ENCODE results near the gene RBBP8. TPM values are rescaled to one million over a fixed set of nuclear protein-coding genes. Genes with fewer than 3 reads are reported as not detected.

Gene RBBP8
- total RNA-seq, 2 experiments from 2014 or later, result 1.2 to 2.5 TPM

DNA sequence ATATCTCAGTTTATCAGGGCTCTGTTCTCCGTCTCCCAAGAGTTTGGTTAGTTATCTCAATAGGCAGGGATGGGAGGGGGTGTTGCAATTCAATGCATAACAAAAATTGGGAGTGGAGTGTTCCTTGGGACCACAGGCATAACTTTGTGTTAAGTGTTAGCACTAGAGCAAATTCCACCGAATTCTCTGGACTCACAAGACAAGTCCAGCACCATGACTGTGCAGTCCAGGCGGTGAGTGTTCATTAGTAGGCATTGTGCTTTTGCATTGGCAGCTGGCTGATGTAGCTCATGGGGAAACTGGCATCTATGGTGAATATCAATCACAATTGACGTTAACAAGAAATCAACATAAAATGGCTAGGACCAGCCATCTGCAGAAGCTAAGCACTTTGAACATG, 123.2 kb downstream of the RBBP8 start:
- Histone ChIP-seq H3K27me3 (ENCODE audit: control insufficient read depth in 1 of 2, insufficient read depth in 2 of 2, low read length in 2 of 2) (no peaks in the 10 kb centered on the region), H3K9me3 (ENCODE audit: control insufficient read depth in 1 of 2, insufficient read depth in 1 of 2, low read length in 2 of 2) (no peaks in the 10 kb centered on the region), H3K4me1 (ENCODE audit: insufficient read depth, low read length) (peaks cover 8% of the 10 kb centered on the region), H3K36me3 (ENCODE audit: insufficient read depth, low read length) (no peaks in the 10 kb centered on the region), H3K4me3 (ENCODE audit: low read length) (no peak overlapping the region), H3K27ac (ENCODE audit: low read depth in 1 of 2, low read length in 2 of 2) (no peak overlapping the region)
- Mint-ChIP-seq H3K27me3 (no peaks in the 10 kb centered on the region), H3K9me3 (no peaks in the 10 kb centered on the region), H3K4me3 (no peak overlapping the region), H3K36me3 (ENCODE audit: low read depth) (no peaks in the 10 kb centered on the region), H3K27ac (no peak overlapping the region), H3K4me1 (ENCODE audit: low read depth) (peaks cover 9% of the 10 kb centered on the region)
- ATAC-seq (ENCODE audit: poor library complexity), result no peak
- CTCF ChIA-PET, result no interaction called here
- intact Hi-C loops (cut with DNase I, micrococcal nuclease), result no loop called here
- DNase-seq, result no peak
- no peak for TF ChIP-seq CTCF (IDR thresholded peaks at IDR 0.05)
- POLR2A ChIA-PET, result interaction anchor here (2.4 kb wide), 1 partner anchor 15 kb away, joined by 10 read pairs; no protein-coding TSS in a partner anchor

- no peak overlapping the region for H3K4me3 Mint-ChIP-seq
- peaks cover 8% of the 10 kb centered on the region for H3K4me1 ChIP-seq (ENCODE audit: insufficient read depth, low read length)
- no peak overlapping the region for H3K27ac ChIP-seq (ENCODE audit: low read depth in 1 of 2, low read length in 2 of 2)
- no peaks in the 10 kb centered on the region for H3K36me3 Mint-ChIP-seq (ENCODE audit: low read depth)
- H3K4me1 Mint-ChIP-seq (ENCODE audit: low read depth), result peaks cover 9% of the 10 kb centered on the region
- CTCF ChIA-PET, result no interaction called here
- no peaks in the 10 kb centered on the region for H3K9me3 Mint-ChIP-seq
- no peak for TF ChIP-seq CTCF (IDR thresholded peaks at IDR 0.05)
- no peaks in the 10 kb centered on the region for H3K27me3 ChIP-seq (ENCODE audit: control insufficient read depth in 1 of 2, insufficient read depth in 2 of 2, low read length in 2 of 2)
- no peaks in the 10 kb centered on the region for H3K27me3 Mint-ChIP-seq
- H3K36me3 ChIP-seq (ENCODE audit: insufficient read depth, low read length), result no peaks in the 10 kb centered on the region
- H3K9me3 ChIP-seq (ENCODE audit: control insufficient read depth in 1 of 2, insufficient read depth in 1 of 2, low read length in 2 of 2), result no peaks in the 10 kb centered on the region
- H3K4me3 ChIP-seq (ENCODE audit: low read length), result no peak overlapping the region
- ATAC-seq (ENCODE audit: poor library complexity), result no peak
- intact Hi-C loops (cut with DNase I, micrococcal nuclease), result no loop called here
- no peak for DNase-seq
- POLR2A ChIA-PET, result interaction anchor here (0.7 to 1.6 kb wide), 2 partner anchors 13 to 15 kb away, joined by 3 to 6 read pairs; no protein-coding TSS in a partner anchor
- H3K27ac Mint-ChIP-seq, result no peak overlapping the region
Measured at GRCh38 chr18:23057096-23057495, 124.0 kb downstream of the RBBP8 start.

GRCh38 chr18:23058746-23059415, 125.8 kb downstream of the RBBP8 start:
- H3K36me3 Mint-ChIP-seq (ENCODE audit: low read depth), result no peaks in the 10 kb centered on the region
- TF ChIP-seq CTCF (IDR thresholded peaks at IDR 0.05), result no peak
- Histone ChIP-seq H3K27me3 (ENCODE audit: control insufficient read depth in 1 of 2, insufficient read depth in 2 of 2, low read length in 2 of 2) (no peaks in the 10 kb centered on the region), H3K36me3 (ENCODE audit: insufficient read depth, low read length) (no peaks in the 10 kb centered on the region), H3K4me1 (ENCODE audit: insufficient read depth, low read length) (peaks cover 7% of the 10 kb centered on the region), H3K27ac (ENCODE audit: low read depth in 1 of 2, low read length in 2 of 2) (no peak overlapping the region), H3K9me3 (ENCODE audit: control insufficient read depth in 1 of 2, insufficient read depth in 1 of 2, low read length in 2 of 2) (peaks cover 0 to 5% of the 10 kb centered on the region in 2 experiments), H3K4me3 (ENCODE audit: low read length) (no peak overlapping the region)
- H3K9me3 Mint-ChIP-seq, result peaks cover 7% of the 10 kb centered on the region
- ChIA-PET POLR2A (no interaction called here), CTCF (no interaction called here)
- no peak for DNase-seq
- no peak overlapping the region for H3K4me3 Mint-ChIP-seq
- H3K27me3 Mint-ChIP-seq, result no peaks in the 10 kb centered on the region
- intact Hi-C loops (cut with DNase I, micrococcal nuclease), result no loop called here
- H3K4me1 Mint-ChIP-seq (ENCODE audit: low read depth), result peaks cover 5% of the 10 kb centered on the region
- H3K27ac Mint-ChIP-seq, result no peak overlapping the region
- ATAC-seq (ENCODE audit: poor library complexity), result no peak

Data from CD4-positive, alpha-beta T cell (primary cell).